KOPT-K1 (cell line): Measurements from ENCODE around the gene FIBP.
"Not testable (repeated sequence)": the region's sequence is repeated elsewhere in the genome, so short reads cannot be mapped to it uniquely, and the experiment has no call there.

Source experiments
- H3K27ac ChIP-seq: fragments of 200-600 bp; sonication (generic); 2 replicates; pipeline ENCODE4 v1.5.1; 2016; ENCODE audit warnings: antibody characterized with exemption, mild to moderate bottlenecking, low read depth, low read length; ENCODE audit not compliant: poor library complexity, severe bottlenecking
- H3K36me3 ChIP-seq: fragments of 200-600 bp; sonication (generic); 2 replicates; pipeline ENCODE4 v1.5.1; 2017; ENCODE audit warnings: antibody characterized with exemption, mild to moderate bottlenecking, low read length, moderate library complexity; ENCODE audit not compliant: insufficient read depth
- H3K9me3 ChIP-seq: fragments of 200-600 bp; sonication (generic); 2 replicates; pipeline ENCODE4 v1.5.1; 2017; ENCODE audit warnings: antibody characterized with exemption, low read length, mild to moderate bottlenecking; ENCODE audit not compliant: insufficient read depth, poor library complexity, severe bottlenecking

Gene FIBP

GRCh38 chr11:65853246-65853979 lies 34.9 kb downstream of the FIBP start:
- Histone ChIP-seq H3K36me3 (peaks cover 62% of the 10 kb centered on the region), H3K9me3 (peaks cover 4% of the 10 kb centered on the region), H3K27ac (no peak overlapping the region)

- Histone ChIP-seq H3K9me3 (peaks cover 4% of the 10 kb centered on the region), H3K27ac (no peak overlapping the region), H3K36me3 (peaks cover 62% of the 10 kb centered on the region)
Observed at GRCh38 chr11:65852508-65853245, 35.6 kb downstream of the FIBP start.

GRCh38 chr11:65851811-65852507 lies 36.3 kb downstream of the FIBP start:
- peaks cover 62% of the 10 kb centered on the region for H3K36me3 ChIP-seq

GRCh38 chr11:65851083-65851579 lies 37.1 kb downstream of the FIBP start:
- H3K9me3 ChIP-seq, result peaks cover 4% of the 10 kb centered on the region
- no peak overlapping the region for H3K27ac ChIP-seq
- peaks cover 56% of the 10 kb centered on the region for H3K36me3 ChIP-seq

More at GRCh38 chr11:65851811-65852507, 36.3 kb downstream of the FIBP start:
- Histone ChIP-seq H3K9me3 (peaks cover 4% of the 10 kb centered on the region), H3K27ac (no peak overlapping the region)

GRCh38 chr11:65850217-65851082 lies 37.8 kb downstream of the FIBP start:
- H3K36me3 ChIP-seq, result peaks cover 49% of the 10 kb centered on the region
- peaks cover 4% of the 10 kb centered on the region for H3K9me3 ChIP-seq
- no peak overlapping the region for H3K27ac ChIP-seq

GRCh38 chr11:65849771-65850216 lies 38.5 kb downstream of the FIBP start:
- H3K36me3 ChIP-seq, result peaks cover 43% of the 10 kb centered on the region
- peaks cover 4% of the 10 kb centered on the region for H3K9me3 ChIP-seq
- H3K27ac ChIP-seq, result no peak overlapping the region

GRCh38 chr11:65849366-65849765 lies 38.9 kb downstream of the FIBP start:
- peaks cover 4% of the 10 kb centered on the region for H3K9me3 ChIP-seq
- no peak overlapping the region for H3K27ac ChIP-seq
- peaks cover 38% of the 10 kb centered on the region for H3K36me3 ChIP-seq

- H3K36me3 ChIP-seq, result peaks cover 32% of the 10 kb centered on the region
- H3K27ac ChIP-seq, H3K9me3 ChIP-seq: not testable (repeated sequence)
Observed at GRCh38 chr11:65848693-65849092, 39.6 kb downstream of the FIBP start.

GRCh38 chr11:65847746-65848145 lies 40.5 kb downstream of the FIBP start:
- Histone ChIP-seq H3K27ac (no peak overlapping the region), H3K9me3 (peaks cover 4% of the 10 kb centered on the region), H3K36me3 (peaks cover 22% of the 10 kb centered on the region)

GRCh38 chr11:65844231-65844872 lies 43.9 kb downstream of the FIBP start:
- H3K27ac ChIP-seq, result no peak overlapping the region
- H3K36me3 ChIP-seq, result no peaks in the 10 kb centered on the region
- no peaks in the 10 kb centered on the region for H3K9me3 ChIP-seq

GRCh38 chr11:65843811-65844210 lies 44.5 kb downstream of the FIBP start:
- Histone ChIP-seq H3K9me3 (no peaks in the 10 kb centered on the region), H3K27ac (no peak overlapping the region), H3K36me3 (no peaks in the 10 kb centered on the region)

- H3K36me3 ChIP-seq, result no peaks in the 10 kb centered on the region
- no peak overlapping the region for H3K27ac ChIP-seq
- no peaks in the 10 kb centered on the region for H3K9me3 ChIP-seq
Observed at GRCh38 chr11:65842144-65842543, 46.1 kb downstream of the FIBP start.

GRCh38 chr11:65834202-65834601 lies 54.1 kb downstream of the FIBP start:
- Histone ChIP-seq H3K27ac (no peak overlapping the region), H3K9me3 (no peaks in the 10 kb centered on the region), H3K36me3 (no peaks in the 10 kb centered on the region)
